Activated CD8-positive, alpha-beta memory T cell treated with anti-CD3 and anti-CD28 coated beads for 36 hours (primary cell): Measurements from ENCODE around the gene PLAA. TPM values are rescaled to one million over a fixed set of nuclear protein-coding genes. Genes with fewer than 3 reads are reported as not detected.

Source experiments
- CTCF ChIA-PET: fragments of 350-600 bp; sonication (Branson Sonifier 250); formaldehyde crosslinking; loops from one replicate; lab custom pipeline; 2021; ENCODE audit warnings: antibody characterized with exemption; lab: Charles Lee
- POLR2A ChIA-PET: fragments of 350-600 bp; sonication (Branson Sonifier 250); formaldehyde crosslinking; loops from one replicate; lab custom pipeline; 2021; ENCODE audit warnings: antibody characterized with exemption; lab: Charles Lee
- total RNA-seq, 2 experiments: library from RNA; stranded (reverse); gene quantifications; one replicate each; pipeline ENCODE4 v1.2.3, GENCODE V29; 2021

PLAA gene
- total RNA-seq: 10 to 100 TPM; 39.3 to 41.3 TPM

DNA sequence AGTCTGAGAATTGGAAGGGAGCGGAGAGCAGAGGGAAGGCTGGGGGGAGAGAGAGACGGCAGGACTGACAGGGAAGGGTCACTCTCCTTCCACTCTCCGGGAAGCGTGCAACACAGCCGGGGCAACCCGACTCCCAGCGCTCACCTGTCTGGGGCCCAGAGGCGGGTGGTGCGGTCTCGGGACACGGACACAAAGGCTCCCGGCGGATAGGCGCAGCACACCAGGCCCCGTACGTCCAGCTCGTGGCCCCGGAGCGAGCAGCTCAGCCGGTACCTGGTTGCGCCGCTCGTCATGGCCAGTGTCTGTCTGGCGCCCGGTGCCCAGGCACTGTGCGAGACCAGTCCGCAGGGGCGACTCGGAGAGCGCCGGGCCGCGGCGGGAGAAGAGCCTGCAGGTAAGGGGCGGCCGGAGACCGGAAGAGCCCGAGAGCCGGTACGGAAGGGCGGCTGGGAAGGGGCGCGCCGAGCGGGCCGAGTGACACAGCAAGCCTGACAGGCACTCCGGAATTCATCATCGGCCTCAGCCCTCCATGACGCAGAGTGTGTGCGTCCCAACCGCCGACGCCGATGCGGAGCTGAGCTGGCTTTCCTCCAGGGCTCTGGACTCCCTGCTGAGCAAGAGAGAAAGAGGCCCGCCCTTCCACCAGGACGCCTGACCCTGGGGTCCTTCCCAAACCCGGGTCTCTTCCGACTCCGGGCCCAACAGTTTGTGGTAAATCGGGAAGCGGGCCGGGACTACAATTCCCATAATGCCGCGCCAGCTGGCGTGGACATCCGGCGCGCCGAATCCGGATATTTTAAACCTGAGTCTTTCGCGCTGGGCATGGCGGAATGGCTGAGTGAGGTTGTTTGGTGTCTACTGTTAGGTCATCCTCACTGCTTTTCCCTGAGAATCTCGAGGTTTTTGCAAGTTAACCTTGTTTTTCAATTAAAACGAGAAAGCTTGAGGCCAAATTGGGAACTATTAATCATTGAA lies at the start of gene PLAA:
Gene PLAA (minus strand): TSS at position 490 of the 975 bp plus-strand sequence. CDS start 197 bp downstream, at position 293.
- ChIA-PET POLR2A (interaction anchor here (2.3 to 2.6 kb wide), 2 partner anchors 9 to 54 kb away, joined by 10 to 20 read pairs; partner anchors contain the start of genes CAAP1 and IFT74), CTCF (interaction anchor here (0.8 to 0.9 kb wide), 2 partner anchors 9 to 59 kb away, joined by 3 read pairs; no protein-coding TSS in a partner anchor)

DNA sequence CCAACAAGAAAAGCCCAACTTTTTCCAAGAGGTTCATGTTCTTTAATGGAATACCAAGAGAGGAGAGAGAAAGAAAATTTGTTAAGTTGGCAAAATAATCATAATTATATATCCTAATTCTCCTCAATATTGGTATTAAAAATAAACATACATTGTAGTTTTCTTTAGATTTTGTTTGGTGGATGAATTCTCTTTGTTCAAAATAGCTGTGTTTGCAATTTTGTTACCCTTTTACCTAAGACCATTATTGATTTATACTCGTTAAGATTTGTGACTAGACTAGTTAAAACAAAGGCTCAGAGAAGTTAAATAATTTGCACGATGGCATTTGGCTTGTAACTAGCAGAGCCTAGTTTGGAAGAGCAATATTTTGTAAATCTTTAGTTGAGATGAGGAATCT lies 48.8 kb upstream of the PLAA start:
- ChIA-PET CTCF (no interaction called here), POLR2A (interaction anchor here (0.6 kb wide), 1 partner anchor 11 kb away, joined by 4 read pairs; no protein-coding TSS in a partner anchor)

DNA sequence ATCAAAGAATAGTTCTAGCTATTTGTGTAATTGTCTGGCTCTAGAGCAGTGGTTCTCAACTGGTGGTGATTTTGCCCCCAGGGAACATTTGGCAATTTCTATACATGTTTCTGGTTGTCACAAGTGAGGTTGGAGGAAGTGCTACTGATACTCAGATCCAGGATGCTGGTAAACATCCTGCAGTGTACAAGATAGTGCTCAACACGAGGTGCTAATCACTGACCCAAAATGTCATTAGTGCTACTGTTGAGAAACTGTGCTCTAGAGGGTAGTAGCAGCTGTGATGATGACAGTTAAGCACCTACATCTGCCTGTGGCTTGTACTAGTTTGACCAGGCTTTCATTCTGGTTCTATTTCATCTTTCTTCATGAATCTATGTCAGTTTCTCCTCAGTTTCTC lies 36.3 kb upstream of the PLAA start:
- CTCF ChIA-PET: no interaction called here

DNA sequence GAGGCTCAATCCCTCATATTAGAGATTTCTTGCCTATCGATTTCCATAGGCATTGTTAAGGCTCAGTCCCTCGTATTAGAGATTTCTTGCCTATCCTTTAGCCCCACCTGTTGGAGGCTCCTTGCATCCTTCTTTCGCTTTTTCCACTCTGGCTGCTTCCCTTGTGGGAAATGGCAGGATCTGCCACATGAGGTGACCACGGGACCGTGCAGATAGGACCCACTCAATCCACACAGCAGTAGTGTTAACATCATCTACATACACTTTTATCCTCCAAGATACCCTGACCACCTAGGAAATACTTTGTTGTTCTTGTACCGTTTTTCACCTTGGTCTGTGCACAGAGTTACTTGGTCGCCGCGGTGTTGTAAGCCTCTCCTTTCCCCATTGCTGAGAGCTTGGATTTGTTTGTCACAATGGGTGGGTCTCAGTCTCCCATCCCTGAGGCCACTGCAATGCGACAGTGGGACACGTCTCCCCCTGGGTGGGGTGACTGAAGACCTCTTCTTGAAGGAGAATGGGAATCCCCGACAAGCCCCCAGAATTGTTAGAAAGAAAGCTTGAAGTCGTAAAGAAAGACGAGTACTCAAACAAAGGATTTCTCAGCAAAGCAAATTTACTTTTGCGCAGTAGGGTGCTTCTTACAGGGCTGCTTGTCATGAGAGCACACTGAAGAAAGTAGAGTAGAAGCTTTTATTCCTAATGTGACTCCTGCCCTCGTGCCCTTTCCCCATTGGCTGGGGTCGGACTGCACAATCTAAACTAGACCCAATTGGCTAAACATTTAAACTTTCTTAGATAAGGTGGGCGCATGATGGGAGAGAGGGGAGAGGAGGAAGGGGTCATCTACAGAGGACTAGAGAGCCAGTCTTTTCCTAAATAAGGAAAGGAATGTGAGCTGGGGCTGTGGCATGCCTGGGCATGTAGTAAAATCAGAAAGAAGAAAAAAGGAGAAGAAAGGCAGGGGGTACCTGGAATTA lies 29.0 kb upstream of the PLAA start:
- ChIA-PET POLR2A (no interaction called here), CTCF (interaction anchor here (0.6 kb wide), 1 partner anchor 33 kb away, joined by 3 read pairs; no protein-coding TSS in a partner anchor)

More for the DNA sequence above, 36.3 kb upstream of the PLAA start:
- POLR2A ChIA-PET: no interaction called here

DNA sequence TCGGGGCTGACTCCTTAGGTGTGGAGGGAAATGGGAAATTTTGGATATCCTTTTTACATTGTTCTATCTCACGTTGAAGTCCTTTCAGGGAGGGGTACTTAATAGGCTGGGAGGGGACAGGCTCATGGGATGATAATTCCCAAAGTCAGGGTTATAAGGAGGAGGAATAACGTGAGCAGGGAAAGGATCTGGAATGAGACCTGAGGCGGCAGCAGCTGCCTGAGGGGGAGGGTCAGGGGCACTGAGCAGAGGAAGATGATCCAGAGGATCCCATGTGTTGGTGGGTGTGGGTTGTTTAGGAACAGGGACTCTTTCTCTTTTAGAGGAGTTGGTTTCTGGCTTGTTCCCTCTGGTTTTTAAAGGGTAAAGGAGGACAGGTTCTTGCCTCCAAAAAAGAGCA lies 27.9 kb upstream of the PLAA start:
- CTCF ChIA-PET: no interaction called here
- POLR2A ChIA-PET: no interaction called here

DNA sequence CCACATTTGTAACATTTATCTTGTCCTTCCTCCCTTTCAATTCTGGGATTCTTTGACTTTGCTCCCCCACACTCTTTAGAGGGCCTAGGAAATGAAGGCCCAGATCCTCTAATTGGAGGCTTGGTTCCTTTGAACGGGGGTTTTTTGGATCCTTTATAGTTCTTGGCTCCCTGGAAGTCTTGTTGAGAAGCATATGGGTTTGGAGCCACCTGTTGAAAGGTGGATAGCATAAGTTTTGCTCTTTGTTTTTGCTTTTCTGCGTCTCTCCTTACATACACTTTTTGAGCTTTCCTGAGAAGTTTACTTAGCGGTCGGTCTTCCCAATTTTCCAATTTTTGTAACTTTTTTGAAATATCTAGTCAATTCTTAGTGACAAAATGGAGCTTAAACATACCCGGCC lies 26.9 kb upstream of the PLAA start:
- ChIA-PET POLR2A (no interaction called here), CTCF (interaction anchor here (0.6 kb wide), 1 partner anchor 8 kb away, joined by 3 read pairs; no protein-coding TSS in a partner anchor)

DNA sequence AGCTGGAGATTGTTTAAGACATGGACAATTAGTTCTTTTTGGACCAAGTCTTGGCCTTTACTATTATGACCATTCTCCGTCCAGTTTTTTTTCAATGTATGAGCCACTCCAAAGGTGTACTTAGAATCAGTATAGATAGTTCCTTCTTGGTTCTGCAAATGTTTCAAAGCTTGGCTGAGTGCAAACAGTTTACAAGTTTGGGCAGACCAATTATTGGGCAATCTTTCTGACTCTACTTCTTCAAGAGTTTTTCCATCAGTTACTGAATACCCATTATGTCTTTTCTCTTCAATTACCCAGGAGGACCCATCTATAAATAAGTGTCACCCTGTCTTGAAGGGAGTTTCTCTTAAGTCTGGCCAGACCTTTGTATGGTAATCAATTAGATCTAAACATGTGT lies 24.7 kb upstream of the PLAA start:
- CTCF ChIA-PET: no interaction called here
- POLR2A ChIA-PET: no interaction called here

DNA sequence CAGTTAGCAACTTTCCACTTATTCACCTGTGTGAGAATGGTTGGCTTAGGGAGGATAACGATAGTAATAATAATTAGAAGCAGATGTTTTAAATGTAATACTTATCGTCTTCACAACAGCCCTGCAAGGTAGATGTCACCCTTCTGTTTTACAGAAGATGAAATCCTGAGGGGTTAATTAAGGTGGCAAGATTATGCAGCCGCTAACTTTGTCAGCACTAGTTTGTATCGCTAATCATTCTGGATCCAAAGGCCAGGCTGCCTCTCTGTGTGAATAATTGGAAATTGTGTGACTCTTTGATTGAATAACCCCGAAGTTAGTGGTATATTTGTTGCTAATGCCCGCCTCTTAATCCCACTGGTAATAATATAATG lies 9.8 kb upstream of the PLAA start:
- CTCF ChIA-PET: no interaction called here
- POLR2A ChIA-PET: interaction anchor here (1.8 to 2.5 kb wide), 2 partner anchors 10 to 64 kb away, joined by 11 to 20 read pairs; partner anchors contain the start of genes CAAP1 and PLAA

DNA sequence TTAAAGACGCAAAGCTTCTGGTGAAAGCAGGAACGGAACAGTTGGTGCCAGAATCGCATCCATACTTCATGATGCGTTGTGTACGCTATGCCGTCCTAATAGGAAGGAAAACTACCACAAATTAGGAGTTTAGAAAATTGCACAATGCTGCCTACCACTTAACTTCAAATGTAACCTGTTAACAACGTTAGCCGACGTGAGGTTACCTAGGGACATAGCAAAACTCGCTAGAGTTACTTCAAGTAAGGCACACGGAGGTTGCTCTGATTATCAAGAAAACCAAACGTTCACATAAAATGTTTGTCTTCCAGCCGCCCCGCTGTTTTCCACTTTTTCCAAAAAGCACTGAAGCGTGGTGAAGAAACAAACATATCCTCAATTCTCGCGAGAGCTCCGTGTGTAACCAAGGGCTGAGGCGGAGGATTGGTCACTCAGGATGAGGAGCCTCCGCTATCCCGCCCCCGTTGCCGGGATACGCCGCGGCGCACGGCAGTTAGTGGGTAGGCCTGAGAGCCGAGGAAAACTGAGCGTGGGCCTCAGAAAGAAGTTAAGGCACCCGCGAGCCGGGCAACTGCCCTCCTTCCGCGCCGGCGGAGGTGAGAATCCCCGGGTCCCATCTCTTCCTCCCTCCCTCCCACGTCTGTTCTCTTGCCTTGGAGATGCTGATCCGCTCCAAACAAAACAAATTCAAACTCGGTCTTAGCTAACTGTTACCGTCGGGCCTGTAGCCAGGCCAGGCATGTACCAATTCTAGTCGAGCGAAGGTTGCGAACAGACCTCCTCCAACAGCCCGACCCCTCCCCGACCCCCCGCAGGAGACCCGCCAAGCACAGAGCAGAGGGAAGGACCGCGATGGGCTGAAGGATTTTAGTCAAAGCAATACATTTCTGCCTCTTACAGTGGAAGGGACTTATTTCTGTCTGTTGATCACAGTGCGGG lies 9.1 kb upstream of the PLAA start, which contains the start of gene IFT74:
Gene IFT74 (plus strand): TSS at position 492 of the 939 bp plus-strand sequence. CDS start 5,556 bp downstream, outside the sequence.
- POLR2A ChIA-PET: interaction anchor here (1.4 to 2.5 kb wide), 3 partner anchors 9 to 64 kb away, joined by 7 to 20 read pairs (median 11); partner anchors contain the start of genes CAAP1 and PLAA
- CTCF ChIA-PET: interaction anchor here (1.0 kb wide), 1 partner anchor 9 kb away, joined by 3 read pairs; the partner anchor contains the start of gene PLAA

DNA sequence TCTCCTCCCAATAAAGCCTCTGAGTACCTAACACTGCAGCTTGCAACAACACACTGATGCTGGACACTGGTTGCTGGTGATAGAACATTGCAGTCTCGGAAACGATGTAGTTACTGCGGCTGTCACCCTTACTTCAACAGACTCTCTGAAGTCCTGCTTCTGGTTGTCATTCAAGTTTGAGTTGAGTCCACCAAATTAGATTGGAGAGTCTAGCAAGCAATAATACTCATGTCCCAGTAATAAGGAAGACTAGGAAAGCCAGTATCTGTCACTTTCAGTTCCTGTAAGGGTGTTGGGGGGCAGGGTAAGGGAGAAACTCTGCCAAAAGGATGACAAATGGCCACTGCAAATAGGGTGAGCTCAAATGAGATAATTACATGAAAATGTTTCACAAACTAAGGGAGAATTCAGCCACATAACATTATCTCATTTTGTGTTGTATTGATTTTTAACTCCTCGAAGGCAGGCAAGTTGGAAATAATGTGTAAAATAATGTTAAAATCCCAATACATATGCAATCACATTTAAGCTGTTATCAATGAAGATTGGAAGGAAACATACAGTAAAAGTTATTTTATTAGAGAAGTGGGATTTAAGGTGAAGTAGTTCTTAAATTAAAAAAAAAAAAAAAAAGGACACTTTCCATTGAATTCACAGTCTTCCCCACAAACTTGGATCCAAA lies 8.3 kb upstream of the PLAA start:
- POLR2A ChIA-PET: interaction anchor here (1.4 to 2.5 kb wide), 3 partner anchors 8 to 63 kb away, joined by 7 to 20 read pairs (median 11); partner anchors contain the start of genes CAAP1 and PLAA
- CTCF ChIA-PET: interaction anchor here (1.0 kb wide), 1 partner anchor 8 kb away, joined by 3 read pairs; the partner anchor contains the start of gene PLAA

DNA sequence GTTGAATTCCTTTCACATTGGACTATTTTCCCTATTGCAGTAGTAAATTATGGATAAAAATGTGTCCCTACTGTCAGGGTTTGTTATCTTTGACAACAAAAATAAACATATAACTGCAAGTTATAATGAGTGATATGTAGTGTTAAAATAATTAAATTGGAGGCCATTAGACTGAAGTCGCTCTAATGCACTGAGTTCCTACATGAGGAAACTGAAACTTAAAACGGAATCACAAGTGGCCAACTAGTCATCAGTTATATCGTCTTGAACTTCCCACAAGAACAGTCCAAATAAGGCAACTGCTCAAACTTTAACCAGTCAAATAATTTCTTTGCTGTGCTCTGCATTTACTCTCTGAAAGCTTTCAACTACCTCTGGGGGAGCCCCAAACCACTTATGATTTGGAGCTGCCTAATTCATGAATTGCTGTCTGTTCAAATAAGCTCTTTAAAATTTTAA lies 7.0 kb upstream of the PLAA start:
- POLR2A ChIA-PET: no interaction called here
- CTCF ChIA-PET: no interaction called here

DNA sequence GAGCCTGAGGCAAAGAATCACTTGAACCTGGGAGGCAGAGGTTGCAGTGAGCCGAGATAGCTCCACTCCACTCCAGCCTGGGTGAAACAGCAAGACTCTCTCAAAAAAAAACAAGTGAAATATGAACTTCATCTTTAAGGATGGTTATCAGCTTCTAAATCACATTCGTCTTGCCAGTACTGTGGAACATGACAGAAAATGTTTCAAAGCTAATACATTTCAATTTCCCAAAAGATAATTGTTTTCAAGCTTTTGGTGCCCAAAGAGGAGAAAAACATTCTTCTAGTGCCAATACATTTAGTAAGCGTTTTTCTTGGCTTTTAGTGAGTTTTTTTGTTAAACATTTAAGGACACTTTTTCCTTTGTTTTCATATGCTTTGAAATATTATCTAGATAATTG lies 4.8 kb upstream of the PLAA start:
- CTCF ChIA-PET: no interaction called here
- POLR2A ChIA-PET: no interaction called here

DNA sequence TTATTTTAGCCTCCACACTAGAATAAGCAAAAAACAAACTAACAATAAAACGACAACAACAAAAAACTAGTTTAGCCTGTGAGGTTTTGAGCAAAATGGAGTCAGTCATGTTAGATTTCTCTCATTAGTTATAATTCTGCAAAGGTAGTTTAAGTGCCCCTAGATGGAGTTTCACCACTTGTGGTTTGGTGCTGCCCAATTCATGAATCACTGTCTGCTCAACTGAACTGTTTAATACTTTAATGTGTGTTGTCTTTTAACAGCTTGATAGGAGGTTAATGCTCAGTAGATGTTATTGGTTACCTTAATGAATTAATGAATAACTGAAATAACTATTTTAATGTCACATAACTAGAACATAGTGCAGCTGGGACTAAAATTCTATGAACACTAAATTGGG lies 3.5 kb upstream of the PLAA start:
- ChIA-PET CTCF (no interaction called here), POLR2A (interaction anchor here (0.6 kb wide), 1 partner anchor 611 kb away, joined by 4 read pairs; no protein-coding TSS in a partner anchor)

DNA sequence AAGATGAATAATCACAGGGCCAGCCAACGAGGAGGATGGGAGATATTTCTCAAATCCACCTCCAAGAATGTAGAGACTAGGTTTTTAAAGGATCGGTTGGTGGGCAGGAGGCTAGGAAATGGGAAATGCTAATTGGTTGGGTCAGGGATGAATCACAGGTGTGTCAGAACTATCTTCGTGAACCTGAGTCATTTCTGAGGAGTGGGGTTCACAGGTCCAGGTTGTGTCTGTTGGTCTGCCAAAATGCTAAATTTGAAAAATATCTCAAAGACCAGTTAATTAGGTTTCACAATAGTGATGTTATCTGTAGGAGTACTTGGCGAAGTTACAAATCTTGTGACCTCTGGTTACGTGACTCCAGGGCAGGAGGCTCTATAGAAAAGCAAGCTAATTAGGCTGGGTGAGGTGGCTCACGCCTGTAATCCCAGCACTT lies 2.6 kb upstream of the PLAA start:
- POLR2A ChIA-PET: no interaction called here
- CTCF ChIA-PET: no interaction called here

DNA sequence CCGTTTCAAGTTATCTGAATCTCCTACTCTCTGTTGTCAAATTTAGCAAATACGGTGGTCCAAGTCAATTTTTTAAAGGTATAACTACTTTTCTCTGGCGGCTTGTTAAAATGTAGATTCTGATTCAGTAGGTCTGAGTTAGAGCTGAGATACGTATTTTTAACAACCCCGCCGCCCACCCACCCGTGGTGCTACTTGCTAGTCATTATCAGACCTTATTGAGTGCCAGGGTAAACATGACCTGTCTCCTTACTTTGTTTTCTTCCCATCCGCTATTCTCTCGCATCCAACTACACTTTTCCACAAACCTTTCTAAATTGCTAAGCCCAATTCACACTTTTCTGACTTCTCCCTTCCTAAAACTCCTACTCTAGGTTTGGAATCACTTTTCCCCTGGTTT lies 694 bp upstream of the PLAA start:
- ChIA-PET CTCF (interaction anchor here (0.9 kb wide), 1 partner anchor 8 kb away, joined by 3 read pairs; no protein-coding TSS in a partner anchor), POLR2A (interaction anchor here (2.3 to 2.6 kb wide), 2 partner anchors 8 to 55 kb away, joined by 10 to 20 read pairs; partner anchors contain the start of genes CAAP1 and IFT74)

DNA sequence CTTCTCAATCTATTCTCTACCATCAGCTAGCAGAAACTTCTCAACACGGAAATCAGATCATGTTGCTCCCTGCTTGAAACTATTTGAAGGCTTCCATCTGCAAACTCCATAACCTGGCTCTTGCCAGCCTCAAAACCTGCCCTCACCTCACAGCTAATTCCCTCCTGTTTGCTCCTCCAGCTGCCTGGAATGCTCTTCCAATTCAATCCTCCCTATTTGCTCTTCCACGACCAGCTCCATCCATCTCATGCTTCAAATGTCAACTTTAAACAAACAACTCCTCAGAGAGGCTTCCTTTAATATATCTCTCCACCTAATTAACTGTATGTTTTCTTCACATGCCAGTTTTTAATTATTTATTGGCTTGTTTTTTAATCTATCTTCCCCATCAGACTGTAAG lies 1.5 kb downstream of the PLAA start:
- POLR2A ChIA-PET: interaction anchor here (1.0 to 2.6 kb wide), 2 partner anchors 10 to 53 kb away, joined by 3 to 20 read pairs; partner anchors contain the start of genes CAAP1 and IFT74

DNA sequence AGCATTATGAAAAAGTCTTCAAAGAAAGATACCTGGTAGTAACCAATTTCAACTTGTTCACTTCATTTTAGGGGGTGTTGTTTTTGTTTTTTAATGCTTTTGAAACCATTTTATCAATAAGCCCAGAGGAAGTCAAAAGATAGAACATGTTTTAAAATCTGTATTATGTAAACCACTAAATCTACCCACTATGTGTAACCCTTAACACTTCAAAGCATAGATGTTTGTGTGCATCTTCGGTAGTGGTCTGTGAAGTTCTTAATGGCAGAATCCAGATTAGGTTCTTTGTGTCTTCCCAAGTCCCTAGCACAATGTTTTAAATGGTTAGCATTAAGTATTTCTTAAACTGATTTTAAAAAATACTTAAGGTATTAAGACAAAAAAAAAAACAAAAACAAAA lies 6.3 kb downstream of the PLAA start:
- POLR2A ChIA-PET: no interaction called here
- CTCF ChIA-PET: no interaction called here

More for the DNA sequence above, 1.5 kb downstream of the PLAA start:
- CTCF ChIA-PET: no interaction called here
